Raji (cell line): ENCODE results near the gene R3HDM2.

Experiments used
- POLR2A ChIP-seq: IDR thresholded peaks from 2 replicates; pipeline ENCODE4 v1.6.1; 2011; ENCODE audit warnings: low read depth, low read length, control low read depth; ENCODE audit not compliant: insufficient read depth

Gene R3HDM2

DNA sequence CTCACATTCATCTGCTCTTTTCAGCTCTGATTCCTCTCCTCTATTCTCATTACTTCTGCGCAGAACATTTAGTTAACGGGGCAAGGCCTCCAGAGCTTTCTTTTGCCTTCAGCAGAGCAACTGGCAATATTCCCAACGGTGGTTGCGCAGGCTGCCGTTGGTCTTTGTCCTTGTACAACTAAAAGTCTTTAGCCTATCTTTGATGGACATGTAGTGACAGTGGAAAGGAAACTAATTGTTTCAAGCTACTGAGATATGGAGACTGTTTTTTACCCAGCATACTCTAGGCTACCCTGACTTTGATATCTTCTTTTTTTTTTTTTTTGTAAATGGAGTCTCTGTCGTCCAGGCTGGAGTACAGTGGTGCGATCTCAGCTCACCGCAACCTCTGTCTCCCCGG lies 12.6 kb downstream of the R3HDM2 start:
- no peak for TF ChIP-seq POLR2A

DNA sequence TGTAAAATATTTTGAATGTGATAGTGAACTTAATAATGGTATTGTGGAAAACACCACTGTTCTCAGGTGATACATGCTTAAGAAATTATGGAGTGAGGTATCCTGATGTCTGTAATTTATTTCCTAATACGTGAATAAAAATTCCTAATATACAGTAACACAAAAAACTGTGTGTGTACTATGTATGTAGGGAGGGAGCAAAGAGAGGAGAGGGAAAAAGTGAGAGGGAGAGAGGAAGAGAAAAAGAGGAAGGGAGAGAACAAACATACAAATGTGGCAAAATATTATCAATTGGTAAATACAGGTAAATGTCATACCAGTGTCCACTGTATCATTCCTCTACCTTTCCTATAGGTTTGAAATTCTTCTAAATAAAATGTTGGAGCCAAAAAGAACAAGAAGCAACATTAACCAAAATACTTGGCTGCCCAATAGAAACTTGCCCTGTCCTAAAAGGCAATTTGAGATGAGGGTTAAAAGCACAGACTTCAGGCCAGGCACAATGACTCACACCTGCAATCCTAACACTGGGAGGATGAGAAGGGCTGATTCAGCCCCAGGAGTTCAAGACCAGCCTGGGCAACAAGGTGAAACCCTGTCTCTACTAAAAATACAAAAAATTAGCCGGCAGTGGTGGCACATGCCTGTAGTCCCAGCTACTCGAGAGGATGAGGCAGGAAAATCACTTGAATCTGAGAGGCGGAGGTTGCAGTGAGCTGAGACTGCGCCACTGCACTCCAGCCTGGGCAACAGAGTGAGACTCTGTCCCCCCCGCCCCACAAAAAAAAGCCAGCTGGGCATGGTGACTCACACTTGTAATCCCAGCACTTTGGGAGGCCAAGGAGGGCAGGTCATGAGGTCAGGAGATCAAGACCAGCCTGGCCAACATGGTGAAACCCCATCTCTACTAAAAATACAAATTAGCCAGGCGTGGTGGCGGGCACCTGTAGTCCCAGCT lies 14.5 kb downstream of the R3HDM2 start:
- no peak for TF ChIP-seq POLR2A

DNA sequence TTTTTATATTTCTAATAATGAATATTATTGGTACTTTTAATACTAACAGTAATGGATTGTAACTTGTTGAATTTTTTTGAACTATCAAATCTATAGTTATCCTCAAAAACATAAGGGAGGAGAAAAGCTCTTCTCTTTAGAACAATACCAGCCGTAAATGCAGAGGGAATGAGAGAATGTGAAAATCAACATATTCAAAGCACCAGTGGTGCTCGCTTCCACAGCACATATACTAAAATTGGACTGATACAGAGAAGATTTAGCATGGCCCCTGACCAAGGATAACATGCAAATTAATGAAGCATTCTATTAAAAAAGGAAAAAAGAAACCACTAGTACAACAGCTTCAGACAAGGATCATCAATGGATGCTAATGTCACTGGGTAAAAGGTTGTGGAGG lies 15.8 kb downstream of the R3HDM2 start:
- TF ChIP-seq POLR2A = no peak

DNA sequence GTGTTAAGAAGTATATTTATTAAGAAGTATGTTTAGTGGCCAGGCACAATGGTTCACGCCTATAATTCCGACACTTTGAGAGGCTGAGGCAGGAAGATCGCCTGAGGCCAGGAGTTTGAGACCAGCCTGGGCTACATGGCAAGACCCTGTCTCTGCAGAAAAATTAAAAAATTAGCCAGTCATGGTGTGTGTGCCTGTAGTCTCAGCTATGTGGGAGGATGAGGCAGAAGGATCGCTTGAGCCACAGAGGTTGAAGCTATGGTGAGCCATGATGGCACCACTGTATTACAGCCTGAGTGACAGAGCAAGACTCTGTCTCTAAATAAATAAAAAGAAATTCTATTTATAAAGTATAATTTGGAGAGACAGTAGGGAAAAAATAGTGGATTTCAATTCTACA lies 20.3 kb downstream of the R3HDM2 start:
- TF ChIP-seq POLR2A = no peak

DNA sequence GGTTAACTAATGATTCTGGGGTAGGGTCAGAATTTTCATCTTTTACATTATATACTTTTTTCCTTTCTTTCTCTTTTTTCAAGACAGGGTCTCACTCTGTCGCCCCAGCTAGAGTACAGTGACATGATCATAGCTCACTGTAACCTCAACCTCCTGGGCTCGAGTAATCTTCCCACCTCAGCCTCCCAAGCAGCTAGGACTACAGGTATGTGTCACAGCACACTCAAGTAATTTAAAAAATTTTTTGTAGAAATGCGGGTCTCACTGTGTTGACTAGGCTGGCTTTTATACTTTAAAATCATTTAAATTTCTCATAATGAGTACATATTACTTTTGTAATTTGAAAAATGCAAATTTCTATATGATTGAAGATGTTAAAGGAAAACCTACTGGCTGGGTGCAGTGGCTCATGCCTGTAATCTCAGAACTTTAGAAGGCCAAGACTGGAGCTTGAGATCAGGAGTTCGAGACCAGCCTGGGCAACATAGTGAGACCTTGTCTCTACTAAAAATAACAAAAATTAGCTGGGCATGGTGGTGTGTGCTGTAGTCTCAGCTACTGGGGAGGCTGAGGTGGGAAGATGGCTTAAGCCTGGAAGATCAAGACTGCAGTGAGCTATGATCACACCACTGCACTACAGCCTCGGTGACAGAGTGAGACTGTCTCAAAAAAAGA lies 25.7 kb downstream of the R3HDM2 start:
- no peak for TF ChIP-seq POLR2A

DNA sequence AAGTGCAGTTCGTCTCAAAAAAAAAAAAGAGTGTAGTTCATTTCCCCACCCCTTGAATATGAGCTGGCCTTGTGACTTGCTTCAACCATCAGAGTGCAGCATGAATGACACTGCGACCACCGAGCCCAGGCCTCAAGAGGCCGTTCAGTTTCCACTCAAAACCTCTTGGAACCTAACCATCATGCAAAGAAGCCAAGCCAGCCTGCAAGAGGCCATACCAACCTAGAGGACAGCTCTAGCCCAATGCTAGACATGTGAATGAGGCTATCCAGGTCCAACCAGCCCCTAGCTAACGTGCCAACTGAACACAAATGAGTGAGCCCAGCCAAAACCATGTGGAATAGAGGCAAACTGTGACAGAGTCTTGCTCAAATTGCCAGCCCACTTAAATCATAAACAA lies 29.7 kb downstream of the R3HDM2 start:
- no peak for TF ChIP-seq POLR2A

DNA sequence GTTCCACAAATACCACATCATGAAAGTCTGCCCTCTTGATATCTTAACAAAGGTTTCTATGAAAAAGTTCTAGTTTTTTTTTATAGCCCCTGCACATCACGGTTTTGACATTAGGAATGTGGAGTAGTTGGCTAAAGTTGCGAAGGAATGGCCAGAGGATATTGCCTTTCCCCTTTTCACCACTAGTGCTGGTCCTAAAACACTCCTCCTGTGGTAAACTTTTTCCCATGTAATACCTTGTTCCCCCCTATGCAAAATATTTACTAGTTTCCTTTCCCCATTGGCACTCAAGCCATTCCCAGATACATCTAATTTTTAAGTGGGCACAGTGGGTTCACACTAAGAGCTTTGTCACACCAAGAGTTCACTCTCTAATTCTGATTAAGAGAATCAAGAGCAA lies 33.4 kb downstream of the R3HDM2 start:
- no peak for TF ChIP-seq POLR2A

DNA sequence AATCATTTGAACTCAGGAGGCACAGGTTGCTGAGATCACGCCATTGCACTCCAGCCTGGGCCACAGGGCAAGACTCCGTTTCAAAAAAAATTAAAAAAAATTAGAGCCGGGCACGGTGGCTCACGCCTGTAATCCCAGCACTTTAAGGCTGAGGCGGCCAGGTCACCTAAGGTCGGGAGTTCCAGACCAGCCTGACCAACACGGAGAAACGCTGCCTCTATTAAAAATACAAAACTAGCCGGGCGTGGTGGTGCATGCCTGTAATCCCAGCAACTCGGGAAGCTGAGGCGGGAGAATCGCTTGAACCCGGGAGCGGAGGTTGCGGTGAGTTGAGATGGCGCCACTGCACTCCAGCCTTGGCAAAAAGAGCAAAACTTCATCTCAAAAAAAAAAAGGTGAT lies 35.7 kb downstream of the R3HDM2 start:
- no peak for TF ChIP-seq POLR2A

DNA sequence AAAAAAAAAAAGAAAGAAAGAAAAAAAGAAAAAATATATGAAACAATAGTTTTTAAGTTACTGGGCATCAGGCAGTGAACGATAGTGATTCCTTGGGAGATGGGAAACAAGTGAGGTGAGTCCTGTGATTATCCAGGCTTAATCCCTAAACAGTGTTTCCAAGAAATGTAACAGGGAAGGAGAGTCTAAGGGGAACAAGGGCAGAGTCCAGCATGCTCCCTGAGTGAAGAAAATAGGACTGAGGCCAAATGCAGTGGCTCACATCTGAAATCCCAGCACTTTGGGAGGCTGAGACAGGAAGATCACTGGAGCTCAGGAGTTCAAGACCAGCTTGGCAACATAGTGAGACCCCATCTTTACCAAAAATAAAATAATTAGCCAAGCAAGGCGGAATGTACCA lies 40.7 kb downstream of the R3HDM2 start:
- no peak for TF ChIP-seq POLR2A

DNA sequence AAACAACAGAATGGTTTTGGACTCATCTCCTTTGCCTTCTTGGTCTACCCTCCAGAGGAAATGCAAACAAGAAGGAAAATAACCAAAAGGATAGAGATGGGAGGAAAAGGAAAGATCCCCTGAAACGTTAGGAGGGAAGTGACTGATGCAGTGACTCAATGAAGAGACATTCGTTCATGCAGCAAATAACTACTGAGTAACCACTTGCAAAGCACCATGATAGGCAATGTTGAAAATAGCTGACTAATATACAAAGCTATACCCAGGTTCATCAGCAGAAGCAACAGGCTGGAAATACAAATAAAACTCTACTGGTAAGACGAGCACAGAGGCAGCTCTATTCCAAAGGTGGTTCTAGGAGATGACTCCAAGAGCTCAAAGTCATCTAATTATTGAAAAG lies 41.8 kb downstream of the R3HDM2 start:
- TF ChIP-seq POLR2A = no peak

DNA sequence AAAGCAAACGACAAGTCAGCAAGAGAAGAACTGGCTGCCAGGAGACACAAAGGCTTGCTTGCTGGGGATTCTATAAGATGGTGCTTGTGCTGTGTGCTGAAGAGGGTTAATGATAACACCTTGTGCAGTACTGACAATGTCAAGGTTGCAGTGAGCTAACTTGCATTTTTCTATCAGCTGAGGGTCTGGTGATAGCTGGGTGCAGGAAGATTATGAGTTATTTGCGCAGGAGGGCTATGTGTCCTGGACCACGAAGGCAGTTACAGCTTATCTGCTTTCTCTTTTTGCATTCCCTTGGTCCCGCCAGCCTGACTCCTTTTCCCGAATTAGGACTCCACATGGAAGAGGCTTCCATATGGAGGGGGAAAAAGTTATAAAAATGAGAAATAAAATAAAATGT lies 42.4 kb downstream of the R3HDM2 start:
- TF ChIP-seq POLR2A = no peak

DNA sequence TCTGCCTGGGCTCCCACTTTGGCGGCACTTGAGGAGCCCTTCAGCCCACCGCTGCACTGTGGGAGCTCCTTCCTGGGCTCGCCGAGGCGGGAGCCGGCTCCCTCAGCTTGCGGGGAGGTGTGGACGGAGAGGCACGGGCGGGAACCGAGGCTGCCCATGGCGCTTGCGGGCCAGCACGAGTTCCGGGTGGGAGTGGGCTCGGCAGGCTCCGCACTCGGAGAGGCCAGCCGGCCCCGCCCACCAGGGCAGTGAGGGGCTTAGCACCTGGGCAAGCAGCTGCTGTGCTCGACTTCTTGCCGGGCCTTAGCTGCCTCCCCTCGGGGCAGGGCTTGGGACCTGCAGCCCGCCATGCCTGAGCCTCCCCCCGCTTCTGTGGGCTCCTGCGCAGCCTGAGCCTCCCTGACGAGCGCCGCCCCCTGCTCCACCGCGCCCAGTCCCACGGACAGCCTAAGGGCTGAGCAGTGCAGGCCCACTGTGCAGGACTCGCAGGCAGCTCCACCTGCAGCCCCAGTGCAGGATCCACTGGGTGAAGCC lies 44.6 kb downstream of the R3HDM2 start:
- TF ChIP-seq POLR2A = no peak

DNA sequence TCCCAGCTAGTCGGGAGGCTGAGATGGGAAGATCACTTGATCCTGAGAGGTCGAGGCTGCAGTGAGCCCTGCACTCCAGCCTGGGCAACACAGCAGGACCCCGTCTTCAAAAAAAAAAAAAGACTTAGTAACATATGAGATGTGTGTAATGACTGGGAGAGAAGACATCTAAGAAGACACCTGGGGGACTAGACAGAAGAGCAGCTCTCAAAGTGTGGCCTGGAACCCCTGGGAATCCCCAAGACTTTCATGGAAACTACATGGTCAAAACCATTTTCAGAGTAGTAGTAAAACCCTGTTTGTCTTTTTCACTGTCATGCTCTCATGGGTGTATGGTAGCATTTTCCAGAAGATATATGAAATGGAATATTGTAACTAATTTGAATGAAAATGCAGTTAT lies 45.3 kb downstream of the R3HDM2 start:
- TF ChIP-seq POLR2A = no peak

DNA sequence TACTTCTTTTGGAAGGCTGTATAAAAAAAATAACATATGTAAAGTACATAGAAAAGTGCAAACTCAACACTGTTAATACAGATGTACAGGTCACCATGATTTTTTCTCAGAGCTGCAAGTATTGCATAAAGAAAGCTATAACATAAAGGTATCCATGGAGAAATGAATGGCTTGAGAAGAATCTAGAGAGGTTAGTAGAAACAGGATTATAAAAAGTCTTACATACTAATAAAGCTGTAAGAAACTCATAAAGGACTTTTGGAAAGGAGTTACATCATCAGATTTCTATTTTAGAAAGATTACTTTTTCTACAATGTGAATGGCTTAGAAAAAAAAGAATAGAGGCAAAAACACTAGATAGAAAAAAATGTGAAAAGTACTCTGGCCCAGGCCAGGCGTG lies 46.4 kb downstream of the R3HDM2 start:
- TF ChIP-seq POLR2A = no peak

DNA sequence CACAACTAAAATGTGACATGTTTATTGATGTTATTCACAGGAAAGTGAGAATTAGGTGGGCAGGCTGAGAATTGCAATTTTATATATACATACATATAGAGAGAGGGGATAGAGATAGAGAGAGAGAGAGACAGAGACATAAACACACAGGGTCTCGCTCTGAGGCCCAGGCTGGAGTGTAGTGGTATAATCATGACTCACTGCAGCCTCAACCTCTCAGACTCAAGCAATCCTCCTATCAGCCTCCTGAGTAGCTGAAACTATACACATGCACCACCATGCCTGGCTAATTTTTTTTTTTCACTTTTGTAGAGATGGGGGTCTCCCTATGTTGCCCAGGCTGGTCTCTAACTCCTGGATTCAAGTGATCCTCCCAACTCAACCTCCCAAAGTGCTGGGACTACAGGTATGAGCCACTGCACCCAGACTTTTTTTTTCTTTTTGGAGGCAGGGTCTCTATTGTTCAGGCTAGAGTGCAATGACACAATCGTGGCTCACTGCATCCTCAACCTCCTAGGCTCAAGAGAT lies 49.1 kb downstream of the R3HDM2 start:
- no peak for TF ChIP-seq POLR2A

DNA sequence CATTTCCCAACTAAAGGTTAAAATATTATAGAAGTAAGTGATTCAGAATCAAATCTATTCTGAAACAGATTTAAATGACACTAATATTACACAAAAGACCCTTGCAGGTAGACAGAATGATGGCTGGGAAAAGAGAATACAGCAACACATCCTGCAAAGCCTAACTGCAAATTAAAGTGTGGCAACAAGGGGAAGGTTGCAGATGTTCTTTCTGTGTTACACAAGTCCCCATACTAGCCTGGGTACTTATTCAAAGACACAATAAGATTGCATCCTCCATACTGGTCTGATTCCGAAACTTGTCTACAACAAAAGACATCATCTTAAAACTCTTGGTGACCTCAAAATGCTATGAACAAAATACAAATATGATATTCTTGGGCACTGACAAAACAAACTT lies 50.5 kb downstream of the R3HDM2 start:
- TF ChIP-seq POLR2A = no peak
